ENCODE data around the gene R3HDM2.
"Not testable (repeated sequence)": the region's sequence is repeated elsewhere in the genome, so short reads cannot be mapped to it uniquely, and the experiment has no call there.

The R3HDM2 gene

DNA sequence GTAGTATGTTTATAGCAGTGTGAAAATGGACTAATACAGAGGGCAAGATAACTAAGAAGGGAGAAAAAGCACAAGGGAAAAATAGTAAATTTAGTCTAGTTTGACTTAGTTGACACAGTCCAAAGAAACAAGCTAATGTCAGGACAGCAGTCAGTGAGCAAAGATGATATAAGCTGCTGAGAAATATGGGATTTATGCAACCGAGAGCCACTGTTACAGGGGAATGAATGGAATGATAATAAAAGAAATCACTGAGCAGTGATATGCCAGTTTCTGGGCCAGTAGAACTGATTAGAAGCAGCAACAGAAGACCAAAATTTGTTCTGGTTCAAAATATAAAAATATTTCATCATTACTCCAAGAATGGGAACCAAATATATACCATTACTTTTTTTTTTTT is 60.1 kb downstream of the R3HDM2 start:
- no peak for DNase-seq

DNA sequence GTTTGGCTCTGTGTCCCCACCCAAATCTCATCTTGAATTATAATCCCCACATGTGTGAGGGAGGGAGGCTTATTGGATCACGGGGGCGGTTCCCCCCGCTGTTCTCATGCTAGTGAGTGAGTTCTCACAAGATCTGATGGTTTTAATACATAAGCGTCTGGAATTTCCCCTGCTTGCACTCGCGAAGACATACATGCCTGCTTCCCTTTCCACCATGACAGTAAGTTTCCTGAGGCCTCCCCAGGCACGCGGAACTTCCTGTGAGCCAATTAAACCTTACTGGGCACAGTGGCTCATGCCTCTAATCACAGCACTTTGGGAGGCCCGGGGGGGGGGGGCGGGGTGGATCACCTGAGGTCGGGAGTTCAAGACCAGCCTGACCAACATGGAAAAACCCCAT is 60.8 kb downstream of the R3HDM2 start:
- DNase-seq, result no peak

DNA sequence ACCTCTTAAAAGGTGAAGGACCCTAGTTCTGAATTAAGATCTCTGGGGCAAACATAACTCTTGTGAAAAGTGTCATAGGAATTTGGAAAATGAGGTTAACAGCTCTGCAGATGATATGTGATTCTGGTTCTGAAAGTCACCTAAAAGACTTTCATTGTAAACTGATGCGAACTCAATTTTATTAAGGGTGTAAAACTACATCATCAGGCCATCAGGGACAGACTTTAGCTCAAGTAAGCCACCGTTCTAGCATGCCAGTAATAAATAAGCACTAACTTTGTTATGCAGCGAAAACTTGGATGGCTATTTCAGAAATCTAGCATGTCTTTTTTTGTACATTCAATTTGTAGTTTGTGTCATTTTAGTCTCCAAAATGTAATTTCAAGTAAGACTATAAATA is 61.6 kb downstream of the R3HDM2 start:
- no peak for DNase-seq

DNA sequence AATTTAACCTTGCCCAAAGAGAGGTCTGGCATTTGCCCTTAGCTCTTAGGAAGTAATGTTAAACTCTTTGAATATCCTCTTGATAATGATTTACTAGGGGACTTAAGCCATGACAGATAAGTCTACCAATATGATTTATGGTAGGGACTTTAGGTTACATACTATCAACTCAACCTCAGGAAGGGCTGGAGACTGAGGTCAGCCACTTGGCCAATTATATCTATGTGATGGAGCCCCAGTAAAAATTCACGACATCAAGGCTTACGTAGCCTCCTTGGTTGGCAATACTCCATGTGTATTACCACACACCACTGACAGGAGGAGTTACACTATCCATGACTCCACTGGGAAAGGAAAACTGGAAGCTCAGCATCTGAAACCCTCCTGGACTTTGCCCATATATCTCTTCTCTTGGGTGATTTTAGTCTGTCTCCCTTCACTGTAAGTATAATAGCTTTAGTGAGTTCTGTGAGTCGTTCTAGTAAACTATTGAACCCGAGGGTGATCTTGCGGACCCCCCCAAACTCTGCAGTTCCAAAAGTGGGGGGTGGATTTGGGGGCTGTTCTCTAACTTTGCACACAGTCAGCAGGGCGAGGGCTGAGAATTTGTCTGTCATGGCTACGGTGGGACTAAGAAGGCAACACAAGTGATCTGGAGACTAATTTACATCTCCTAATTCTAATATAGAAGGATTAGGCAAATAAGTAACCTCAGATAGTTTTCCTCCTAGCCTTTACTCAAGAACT is 62.3 kb downstream of the R3HDM2 start:
- DNase-seq, result no peak

DNA sequence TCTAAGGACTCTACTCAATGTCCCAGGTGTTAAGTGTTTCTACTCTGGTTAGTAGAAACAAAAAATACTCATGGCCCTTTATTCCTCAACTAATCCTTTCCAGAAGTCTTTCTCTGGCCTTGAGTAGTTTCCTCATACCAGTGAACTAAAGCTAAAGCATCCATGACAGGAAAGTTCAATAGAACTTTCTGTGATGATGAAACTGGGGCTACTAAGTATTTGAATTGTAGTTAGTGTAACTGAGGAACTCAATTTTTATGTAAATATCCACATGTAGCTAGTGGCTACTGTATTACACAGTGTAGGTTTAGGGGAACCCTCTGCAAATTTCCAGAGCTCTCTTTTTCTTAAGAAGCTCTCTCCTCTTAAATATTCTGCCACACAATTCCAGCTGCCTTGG is 63.7 kb downstream of the R3HDM2 start:
- DNase-seq, result no peak

DNA sequence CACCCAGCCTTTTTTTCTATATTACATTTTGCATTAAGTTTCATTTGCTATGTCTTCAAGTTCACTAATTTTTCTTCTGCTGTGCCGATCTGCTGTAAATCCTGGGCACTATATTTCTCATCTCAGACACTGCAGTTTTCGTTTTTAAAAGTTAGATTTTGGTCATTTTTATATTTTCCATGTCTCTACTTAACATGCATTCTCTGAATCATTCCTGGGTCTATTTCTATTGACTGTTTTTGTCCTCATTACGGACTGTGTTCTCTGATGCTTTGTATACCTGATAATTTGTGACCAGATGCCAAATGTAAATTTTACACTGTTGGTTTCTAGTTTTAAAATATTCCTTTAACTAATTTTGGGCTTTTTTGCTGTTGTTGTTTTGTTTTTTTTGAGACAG is 64.5 kb downstream of the R3HDM2 start:
- DNase-seq, result no peak

DNA sequence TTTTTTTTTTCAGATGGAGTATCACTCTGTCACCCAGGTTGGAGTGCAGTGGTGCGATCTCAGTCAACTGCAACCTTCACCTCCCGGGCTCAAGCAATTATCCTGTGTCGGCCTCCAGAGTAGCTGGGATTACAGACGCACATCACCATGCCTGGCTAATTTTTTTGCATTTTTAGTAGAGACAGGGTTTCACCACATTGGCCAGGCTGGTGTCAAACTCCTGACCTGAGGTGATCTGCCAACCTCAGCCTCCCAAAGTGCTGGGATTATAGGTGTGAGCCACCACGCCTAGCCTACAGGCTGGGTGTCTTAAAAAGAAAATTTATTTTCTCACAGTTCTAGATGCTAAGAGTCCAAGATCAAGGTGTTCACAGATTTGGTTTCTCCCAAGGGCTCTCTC is 66.7 kb downstream of the R3HDM2 start:
- not testable (repeated sequence) for DNase-seq

DNA sequence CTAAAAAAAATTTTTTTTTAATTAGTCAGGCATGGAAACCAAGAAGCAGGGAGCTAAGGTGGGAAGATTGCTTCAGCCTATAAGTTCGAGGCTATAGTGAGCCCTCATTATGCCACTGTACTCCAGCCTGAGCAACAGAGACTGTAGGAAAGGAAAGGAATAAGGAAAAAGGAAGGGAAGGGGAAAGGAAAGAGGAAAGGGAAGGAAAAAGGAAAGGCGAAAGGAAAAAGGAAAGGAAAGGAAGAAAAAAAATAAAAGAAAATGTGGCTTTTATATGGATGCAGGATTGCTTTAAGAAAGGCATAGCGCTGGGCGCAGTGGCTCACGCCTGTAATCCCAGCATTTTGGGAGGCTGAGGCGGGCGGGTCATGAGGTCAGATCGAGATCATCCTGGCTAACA is 70.4 kb downstream of the R3HDM2 start:
- DNase-seq, result no peak

DNA sequence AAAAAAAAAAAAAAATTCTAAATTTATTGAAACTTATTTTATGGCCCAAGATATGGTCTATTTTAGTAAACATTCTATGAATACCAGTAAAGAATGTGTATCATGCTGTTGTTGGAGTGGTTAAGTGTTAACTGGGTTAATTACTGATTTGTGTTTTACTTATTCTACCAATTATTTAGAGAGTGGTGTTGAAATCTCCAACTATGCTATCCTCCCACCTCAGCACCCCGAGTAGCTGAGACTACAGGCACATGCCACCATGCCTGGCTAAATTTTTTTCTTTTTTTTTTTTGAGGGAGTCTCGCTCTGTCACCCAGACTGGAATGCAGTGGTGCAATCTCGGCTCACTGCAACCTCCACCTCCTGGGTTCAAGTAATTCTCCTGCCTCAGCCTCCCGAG is 72.2 kb downstream of the R3HDM2 start:
- no peak for DNase-seq

DNA sequence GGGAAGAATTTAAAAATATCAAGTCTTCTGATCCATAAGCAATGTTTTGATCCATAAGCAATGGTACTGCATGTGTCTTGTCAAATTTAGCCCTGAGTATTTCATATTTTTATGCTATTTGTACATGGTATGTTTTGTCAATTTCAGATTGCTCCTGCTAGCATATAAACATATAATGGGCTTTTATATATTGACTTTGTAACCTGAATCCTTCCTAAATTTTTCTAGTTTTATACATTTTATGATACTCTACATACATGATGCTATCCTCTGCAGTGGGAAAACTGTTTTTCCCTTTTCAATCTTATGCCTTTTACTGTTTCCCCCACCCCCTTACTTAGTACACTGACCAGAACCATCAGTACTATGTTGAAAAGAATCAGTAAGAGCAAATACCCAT is 75.1 kb downstream of the R3HDM2 start:
- DNase-seq, result no peak

DNA sequence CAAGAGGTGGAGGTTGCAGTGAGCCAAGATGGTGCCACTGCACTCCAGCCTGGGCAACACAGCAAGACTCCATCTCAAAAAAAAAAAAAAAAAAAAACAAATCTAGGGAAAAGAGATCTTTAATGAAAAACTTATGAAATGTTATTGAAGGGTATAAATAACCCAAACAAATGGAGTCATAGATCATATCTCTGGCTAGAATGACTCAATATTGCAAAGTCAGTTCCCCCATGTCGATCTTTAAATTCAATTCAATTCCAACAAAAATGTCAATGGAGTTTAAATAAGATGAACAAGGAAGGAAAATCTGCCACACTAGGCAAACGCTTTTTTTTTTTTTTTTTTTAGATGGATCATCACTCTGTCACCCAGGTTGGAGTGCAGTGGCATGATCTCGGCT is 78.7 kb downstream of the R3HDM2 start:
- DNase-seq, result no peak

DNA sequence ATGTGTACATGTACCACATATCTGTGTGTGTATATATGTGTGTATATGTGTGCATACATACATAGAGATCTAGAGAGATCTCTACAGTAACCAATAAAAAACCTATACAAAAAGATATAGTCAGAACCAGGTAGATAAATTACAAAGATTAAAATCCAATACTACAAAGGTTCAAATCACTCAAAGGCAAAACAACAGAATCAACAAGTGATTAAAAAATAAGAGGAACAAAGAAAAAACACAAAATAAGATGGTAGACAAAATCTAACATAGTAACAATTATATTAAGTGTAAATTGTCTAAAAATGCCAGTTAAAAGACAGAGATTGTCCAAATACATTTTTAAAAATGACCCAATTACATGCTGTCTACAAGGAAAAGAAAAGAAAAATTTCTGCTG is 83.6 kb downstream of the R3HDM2 start:
- no peak for DNase-seq

DNA sequence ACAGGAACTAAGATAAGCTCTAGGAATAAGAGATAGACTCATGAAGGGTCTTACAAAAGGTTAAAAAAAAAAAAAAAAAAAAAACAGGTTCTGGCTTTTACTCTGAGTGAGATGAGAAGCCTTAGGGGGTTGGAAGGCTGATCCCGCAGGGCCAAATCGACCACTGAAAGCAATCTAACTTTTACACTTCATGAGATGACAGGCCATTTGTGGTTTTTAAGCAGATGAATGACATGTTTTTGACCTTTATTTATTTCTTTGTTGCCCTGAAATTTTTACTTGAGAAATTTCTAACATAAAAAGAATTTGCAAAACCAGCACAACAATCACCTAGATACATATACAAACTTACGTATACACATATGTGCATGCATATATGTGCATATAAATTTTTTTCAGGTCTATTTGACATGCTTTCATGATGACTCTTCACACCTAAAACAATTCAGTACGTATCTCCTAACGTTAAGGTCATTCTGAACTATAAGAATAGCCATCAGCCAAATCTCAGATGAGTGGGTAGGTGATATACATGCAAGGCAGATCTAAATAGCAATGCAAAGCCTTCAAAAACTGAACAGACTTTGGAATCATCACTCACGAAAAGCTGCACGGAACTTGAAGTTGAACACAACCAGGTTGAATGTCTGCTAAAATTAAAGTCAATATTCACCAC is 87.0 kb downstream of the R3HDM2 start:
- DNase-seq, result no peak

DNA sequence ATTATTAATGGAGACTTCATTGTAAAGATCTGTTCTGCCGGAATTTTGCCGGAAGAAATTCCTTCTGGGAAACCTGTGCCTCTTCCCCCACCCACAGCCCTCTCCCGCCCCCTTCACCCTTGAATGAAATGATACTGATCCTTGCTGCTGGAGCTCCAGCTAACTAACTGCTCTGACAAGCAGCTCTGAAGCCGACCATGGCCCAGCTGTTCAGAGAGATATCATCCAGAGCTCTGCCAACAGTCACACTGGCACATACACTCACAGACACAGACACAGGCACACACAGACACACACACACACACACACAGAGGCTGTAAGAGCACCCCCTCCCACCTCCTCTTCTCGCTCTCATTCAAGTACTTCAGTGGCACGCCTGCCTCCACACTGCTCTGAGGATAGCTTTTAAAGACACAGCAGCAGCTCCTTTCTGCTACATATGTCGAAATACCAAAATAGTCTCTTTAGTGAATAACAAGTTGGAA is 88.6 kb downstream of the R3HDM2 start:
- DNase-seq, result no peak

DNA sequence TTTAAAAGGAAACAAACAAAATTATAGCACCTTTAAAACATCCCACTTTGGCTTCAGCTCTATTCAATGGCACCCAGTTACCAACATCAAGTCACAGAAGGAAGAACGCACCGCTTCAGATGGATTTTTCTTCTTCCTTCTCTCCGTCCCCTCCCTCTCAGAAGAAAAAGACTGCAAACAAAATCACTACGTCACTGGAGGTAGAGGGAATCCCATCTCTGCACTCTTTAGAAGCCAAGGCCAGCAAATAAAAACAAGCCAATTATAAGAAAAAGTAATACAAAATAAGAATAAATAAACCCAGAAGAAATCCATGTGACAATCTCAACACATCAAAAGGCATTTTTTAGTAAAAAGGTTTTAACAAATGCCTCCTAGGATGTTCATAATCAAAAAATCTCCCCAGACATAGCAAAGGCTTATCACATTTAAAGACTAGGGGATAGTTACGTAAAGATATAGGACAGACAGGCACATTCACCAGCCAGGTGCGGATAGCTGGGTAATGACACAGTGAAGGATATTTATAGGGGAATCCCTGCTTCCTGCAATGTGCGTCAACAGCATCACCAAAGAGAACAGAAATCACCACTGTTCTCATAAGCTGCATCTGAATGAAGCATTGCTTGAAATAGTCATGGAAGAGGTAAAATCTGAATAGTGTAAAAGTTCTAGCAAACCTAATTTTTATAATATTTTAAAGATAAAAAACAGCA is 89.4 kb downstream of the R3HDM2 start:
- no peak for DNase-seq

DNA sequence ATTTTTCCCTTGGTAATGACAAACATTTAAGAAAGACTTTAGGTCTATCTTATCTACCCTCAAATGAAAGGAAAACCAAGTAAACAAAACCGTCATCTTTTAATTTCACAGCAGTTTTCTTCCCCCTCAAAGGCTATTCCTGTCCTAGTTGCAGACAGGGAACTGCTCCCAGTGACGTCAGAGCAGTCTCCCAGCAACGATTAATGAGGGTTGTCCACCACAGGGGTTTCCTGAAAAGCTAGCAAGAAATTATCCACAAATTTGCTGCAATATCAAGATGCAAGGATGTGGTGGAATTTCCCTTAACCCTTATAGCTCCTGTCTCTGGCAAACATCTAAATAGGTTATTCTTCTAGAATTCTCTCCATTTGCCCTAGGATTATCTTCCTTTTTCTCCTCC is 90.7 kb downstream of the R3HDM2 start:
- peak; percentile 9 for DNase-seq

DNA sequence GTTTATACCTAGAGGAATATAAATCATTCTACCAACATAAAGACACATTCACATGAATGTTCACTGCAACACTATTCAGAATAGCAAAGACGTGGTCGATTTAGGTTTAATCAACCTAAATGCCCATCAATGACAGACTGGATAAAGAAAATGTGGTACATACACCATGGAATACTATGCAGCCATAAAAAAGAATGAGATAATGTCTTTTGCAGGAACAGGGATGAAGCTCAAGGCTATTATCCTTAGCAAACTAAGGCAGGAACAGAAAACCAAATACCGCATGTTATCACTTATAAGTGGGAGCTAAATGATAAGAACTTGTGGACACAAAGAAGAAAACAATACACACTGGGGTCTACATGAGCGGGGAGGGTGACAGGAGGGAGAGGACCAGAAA is 94.5 kb downstream of the R3HDM2 start:
- not testable (repeated sequence) for DNase-seq

DNA sequence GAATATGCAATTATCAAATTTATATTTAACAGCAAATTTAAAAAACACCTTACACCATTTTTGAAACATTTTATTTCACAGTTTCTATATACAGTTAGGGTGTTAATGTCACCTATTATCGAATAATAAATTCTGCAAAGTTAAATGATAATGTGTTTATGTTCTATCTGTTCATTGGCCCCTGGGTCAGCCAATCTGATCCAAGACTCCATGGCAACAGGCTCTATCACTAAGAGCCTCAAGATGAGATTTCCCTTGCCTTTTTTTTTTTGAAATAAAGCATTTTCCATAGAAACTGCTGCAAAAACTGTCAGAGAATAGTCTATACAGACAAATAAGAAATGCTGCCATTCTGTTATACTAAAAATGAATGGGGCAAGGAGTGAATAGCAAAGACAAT is 96.6 kb downstream of the R3HDM2 start:
- DNase-seq, result no peak

DNA sequence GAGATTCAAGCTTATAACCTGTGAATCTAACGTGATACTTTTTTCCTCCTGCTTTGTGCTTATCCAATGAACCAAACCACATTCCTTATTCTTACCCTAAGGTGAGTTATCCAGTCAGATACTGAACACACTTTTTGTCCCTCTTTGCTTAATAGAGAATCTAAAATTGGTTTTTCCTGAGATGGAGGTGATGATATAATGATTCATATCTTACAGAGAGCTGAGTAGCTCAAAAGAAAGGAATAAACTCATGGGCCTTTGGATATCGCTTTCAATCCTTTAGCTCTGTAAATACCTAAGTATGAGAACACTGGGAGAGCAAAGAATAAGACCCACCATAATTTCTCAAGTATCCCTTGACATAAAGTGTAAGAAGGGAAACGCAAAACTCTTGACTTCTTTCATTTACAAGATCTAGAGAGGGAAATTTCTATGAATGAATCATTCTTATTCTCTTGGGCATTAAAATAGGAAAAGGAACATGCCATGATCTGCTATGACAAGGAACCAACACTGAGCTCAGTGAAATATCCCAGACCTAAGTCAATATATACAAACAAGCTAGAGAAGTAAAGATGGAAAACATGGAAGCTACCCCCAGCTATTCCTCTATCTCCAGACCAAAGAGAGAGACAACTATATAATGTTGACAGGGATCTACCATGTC is 98.1 kb downstream of the R3HDM2 start:
- no peak for DNase-seq

DNA sequence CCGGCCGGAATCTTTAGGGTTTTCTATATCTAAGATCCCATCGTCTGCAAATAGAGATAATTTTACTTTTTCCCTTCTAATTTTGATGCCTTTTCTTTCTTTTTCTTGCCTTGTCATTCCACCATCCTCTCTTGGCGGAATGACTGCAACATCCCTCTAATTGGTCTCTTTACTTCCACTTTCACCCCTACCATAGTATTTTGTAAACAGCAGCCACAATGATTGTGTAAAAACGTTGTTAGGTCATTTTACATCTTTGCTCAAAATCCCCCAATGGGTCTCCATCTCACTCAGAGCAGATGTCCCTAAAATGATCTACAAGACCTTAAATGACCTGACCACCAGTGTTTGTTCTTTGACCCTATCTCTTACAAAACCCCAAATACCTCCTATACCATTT is 99.9 kb downstream of the R3HDM2 start:
- DNase-seq, result no peak

DNA sequence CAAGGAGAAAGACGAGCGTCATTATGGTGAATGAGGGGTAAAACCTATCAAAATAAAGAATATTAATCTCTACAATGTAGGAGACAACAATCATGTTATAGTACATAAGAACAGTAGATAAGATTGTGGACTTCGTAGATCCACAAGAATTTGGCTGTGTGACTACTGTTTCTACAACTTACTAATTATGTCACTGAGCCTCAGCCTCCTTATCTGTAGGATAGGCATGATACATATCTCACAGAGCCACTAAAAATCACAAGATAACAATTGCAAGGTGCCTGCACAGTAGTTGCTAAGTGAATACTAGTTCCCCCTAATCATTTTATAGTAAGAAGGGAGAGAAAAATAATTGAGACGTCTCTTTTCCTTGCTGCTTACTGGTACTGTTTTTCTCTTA is 101.6 kb downstream of the R3HDM2 start:
- DNase-seq, result no peak

DNA sequence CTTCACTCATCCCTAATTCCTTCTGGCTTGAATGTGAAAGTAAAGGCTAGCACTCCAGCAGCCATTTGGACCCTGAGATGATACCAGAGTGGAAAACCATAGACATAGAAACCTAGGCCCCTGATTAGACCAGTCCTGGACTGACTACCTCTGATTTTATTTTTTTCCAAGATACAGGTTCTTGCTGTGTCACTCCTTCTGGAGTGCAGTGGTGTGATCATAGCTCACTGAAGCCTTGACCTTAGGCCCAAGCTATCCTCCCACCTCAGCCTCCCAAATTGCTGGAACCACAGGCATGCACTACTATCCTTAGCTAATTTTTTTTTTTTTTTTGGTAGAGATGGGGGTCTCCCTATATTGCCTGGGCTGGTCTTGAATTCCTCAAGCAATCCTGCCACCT is 105.4 kb downstream of the R3HDM2 start:
- DNase-seq, result no peak

DNA sequence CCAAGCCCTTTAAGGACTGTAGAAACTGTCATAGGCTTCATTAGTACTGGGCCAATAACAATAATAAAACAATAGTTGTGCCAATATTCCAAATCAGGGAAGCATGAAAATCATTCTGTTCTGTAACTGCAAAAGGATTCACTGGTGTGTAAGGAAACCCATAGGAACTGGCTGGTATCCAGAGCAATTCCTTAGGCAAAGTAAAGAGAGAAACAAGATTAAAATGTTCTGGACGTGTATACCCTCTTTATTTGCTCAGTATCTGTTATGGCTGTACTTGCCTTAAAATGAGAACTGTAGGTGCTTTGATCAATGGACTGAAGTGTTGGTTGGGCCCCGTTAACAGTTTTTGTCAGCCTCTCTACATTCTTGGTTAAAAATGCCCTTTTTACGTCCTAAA is 107.4 kb downstream of the R3HDM2 start:
- DNase-seq, result no peak

DNA sequence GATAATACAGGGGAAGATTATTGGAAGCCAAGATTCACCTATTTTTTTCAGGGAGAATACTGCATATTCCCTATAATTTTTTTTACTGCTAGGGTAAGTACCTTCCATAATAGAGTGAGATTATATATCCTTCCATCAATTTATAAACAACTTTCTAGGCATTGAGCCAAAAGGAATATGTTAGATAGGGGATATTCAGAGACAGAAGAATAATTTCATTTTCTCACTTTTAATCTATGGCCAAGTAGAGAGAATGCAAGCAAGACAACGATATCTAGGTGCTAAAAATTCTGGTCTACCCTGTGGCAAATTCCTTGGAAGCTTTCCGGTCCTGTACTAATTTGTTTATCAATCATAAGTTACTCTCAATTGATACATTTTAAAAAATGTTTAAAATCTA is 110.2 kb downstream of the R3HDM2 start:
- no peak for DNase-seq
